Left colon (tissue), 2 donors: Measurements from ENCODE around the gene RABGAP1L. TPM values are rescaled to one million over a fixed set of nuclear protein-coding genes. Genes with fewer than 3 reads are reported as not detected.

Source experiments
- ATAC-seq: fragments of 200-7000 bp; cut with Tn5 transposase; one replicate; pipeline ENCODE4 v1.9.1; 2020; ENCODE audit warnings: mild to moderate bottlenecking, moderate library complexity
- DNase-seq, 2 donors: peaks; one replicate each; pipeline ENCODE4 v3.0.0-alpha.2; 2020
- intact Hi-C, 2 donors: fragments of 100-400 bp; cut with DNase I in 1 of 2; cut with micrococcal nuclease in 1 of 2; formaldehyde crosslinking; loops; one replicate each; pipeline versions ENCODE4 v1.11.2 to v1.14.0; 2022; cut with DNase I, micrococcal nuclease
- total RNA-seq, 2 donors: library from RNA; stranded (reverse); fragmentation: NEBNext Ultra II Directional; extraction: Animal tissue kit (Norgen Biotek cat#: 25700); gene quantifications; one replicate each; pipeline ENCODE4 v1.2.1, GENCODE V29; 2021
- donor health status: DM: no; HTN: no; CAD: no.
- donor health status: DM: yes; HTN: yes; CAD: no.

Gene RABGAP1L
- total RNA-seq, 2 donors from 2014 or later: 67.8 to 70.4 TPM

- intact Hi-C loops: loop anchor here in 1 of 2 donors (5.0 kb wide), 1 partner anchor 88 kb away; no protein-coding TSS in a partner anchor
- ATAC-seq (peak; percentile 25), DNase-seq (peak in 1 of 2 donors; percentile 49)
Observed at GRCh38 chr1:174965362-174966007, 806.2 kb downstream of the RABGAP1L start.

- DNase-seq (no peak), ATAC-seq (peak; percentile 8)
- intact Hi-C loops: loop anchor here in 1 of 2 donors (5.0 kb wide), 1 partner anchor 89 kb away; no protein-coding TSS in a partner anchor
Observed at GRCh38 chr1:174966008-174966572, 806.8 kb downstream of the RABGAP1L start.

- intact Hi-C loops: loop anchor here in 1 of 2 donors (5.0 kb wide), 1 partner anchor 91 kb away; no protein-coding TSS in a partner anchor
- DNase-seq: no peak
Observed at GRCh38 chr1:174967845-174968705, 808.8 kb downstream of the RABGAP1L start.

GRCh38 chr1:174968750-174969244, 809.5 kb downstream of the RABGAP1L start:
- ATAC-seq (no peak), DNase-seq (no peak)
- intact Hi-C loops: loop anchor here in 1 of 2 donors (5.0 kb wide), 1 partner anchor 91 kb away; no protein-coding TSS in a partner anchor

More at GRCh38 chr1:174967845-174968705, 808.8 kb downstream of the RABGAP1L start:
- peak; percentile 64 for ATAC-seq

- no peak for ATAC-seq
- no peak for DNase-seq
- intact Hi-C loops: loop anchor here in 1 of 2 donors (5.0 kb wide), 1 partner anchor 93 kb away; no protein-coding TSS in a partner anchor
Observed at GRCh38 chr1:174969977-174970376, 810.7 kb downstream of the RABGAP1L start.

- ATAC-seq: no peak
- DNase-seq: no peak
- intact Hi-C loops: no loop called here
Observed at GRCh38 chr1:174971466-174971865, 812.1 kb downstream of the RABGAP1L start.

GRCh38 chr1:174971902-174972301, 812.6 kb downstream of the RABGAP1L start:
- no peak for DNase-seq
- intact Hi-C loops: no loop called here
- ATAC-seq: no peak

GRCh38 chr1:174974711-174975119, 815.4 kb downstream of the RABGAP1L start:
- no peak for DNase-seq
- intact Hi-C loops: no loop called here
- ATAC-seq: no peak

GRCh38 chr1:174975764-174976163, 816.4 kb downstream of the RABGAP1L start:
- DNase-seq (no peak), ATAC-seq (no peak)
- intact Hi-C loops: no loop called here

- DNase-seq (no peak), ATAC-seq (no peak)
- intact Hi-C loops: no loop called here
Observed at GRCh38 chr1:174976436-174977108, 817.3 kb downstream of the RABGAP1L start.

GRCh38 chr1:174982971-174983689, 823.8 kb downstream of the RABGAP1L start:
- DNase-seq (no peak), ATAC-seq (peak; percentile 28)
- intact Hi-C loops: loop anchor here in 1 of 2 donors (5.0 kb wide), 1 partner anchor 211 kb away; no protein-coding TSS in a partner anchor

- intact Hi-C loops: loop anchor here in 1 of 2 donors (5.0 kb wide), 1 partner anchor 213 kb away; no protein-coding TSS in a partner anchor
- no peak for ATAC-seq
- DNase-seq: no peak
Observed at GRCh38 chr1:174984952-174985351, 825.6 kb downstream of the RABGAP1L start.

GRCh38 chr1:174988539-174988938, 829.2 kb downstream of the RABGAP1L start:
- intact Hi-C loops: no loop called here
- ATAC-seq (no peak), DNase-seq (no peak)

- ATAC-seq: no peak
- no peak for DNase-seq
- intact Hi-C loops: no loop called here
Observed at GRCh38 chr1:174988986-174989385, 829.7 kb downstream of the RABGAP1L start.

GRCh38 chr1:174989536-174990220, 830.4 kb downstream of the RABGAP1L start:
- intact Hi-C loops: no loop called here
- DNase-seq (no peak), ATAC-seq (no peak)

GRCh38 chr1:174990382-174990999, 831.2 kb downstream of the RABGAP1L start:
- intact Hi-C loops: no loop called here
- peak; percentile 97 for ATAC-seq
- DNase-seq: no peak

- DNase-seq (no peak), ATAC-seq (no peak)
- intact Hi-C loops: no loop called here
Observed at GRCh38 chr1:174991473-174991872, 832.2 kb downstream of the RABGAP1L start.
